Measurements from ENCODE around the gene LIMS2.

Gene LIMS2

GRCh38 chr2:127631541-127631996 lies 43.8 kb downstream of the LIMS2 start:
- Histone ChIP-seq H2AFZ (ENCODE audit: insufficient read depth, low read length, poor library complexity) (no peak overlapping the region), H3K4me1 (ENCODE audit: control insufficient read depth in 1 of 2, insufficient read depth in 2 of 2, low read length in 2 of 2) (peaks cover 0 to 3% of the 10 kb centered on the region in 2 experiments), H3K4me3 (ENCODE audit: low read depth, low read length) (no peak overlapping the region), H3K18ac (ENCODE audit: low read length) (no peak overlapping the region), H3K79me1 (ENCODE audit: low read length) (peaks cover 3% of the 10 kb centered on the region), H2BK12ac (ENCODE audit: low read length) (no peak overlapping the region), H3K4me2 (ENCODE audit: low read length) (no peak overlapping the region), H4K8ac (ENCODE audit: low read depth, low read length) (no peak overlapping the region), H3K36me3 (ENCODE audit: control insufficient read depth in 1 of 2, insufficient read depth in 2 of 2, low read length in 2 of 2) (no peaks in the 10 kb centered on the region), H2BK120ac (ENCODE audit: insufficient read depth, low read length, poor library complexity) (no peak overlapping the region), H3K27me3 (ENCODE audit: insufficient read depth, low read length) (no peaks in the 10 kb centered on the region), H3K4ac (ENCODE audit: low read depth, low read length) (no peak overlapping the region), H4K12ac (ENCODE audit: low read depth, low read length) (no peak overlapping the region), H3K27ac (ENCODE audit: low read depth, low read length) (no peak overlapping the region), H2AK5ac (ENCODE audit: low read length) (no peak overlapping the region), H3K79me2 (ENCODE audit: control insufficient read depth, insufficient read depth, low read length, poor library complexity) (no peaks in the 10 kb centered on the region), H3K9ac (ENCODE audit: low read length) (no peak overlapping the region), H3K9me3 (ENCODE audit: insufficient read depth, low read depth, low read length) (peaks cover 5% of the 10 kb centered on the region), H3K23ac (ENCODE audit: low read length) (no peak overlapping the region), H3K14ac (ENCODE audit: low read length) (no peak overlapping the region), H2BK5ac (ENCODE audit: low read depth, low read length, poor library complexity) (no peak overlapping the region), H4K91ac (ENCODE audit: low read depth, low read length) (no peak overlapping the region)
- WGBS (ENCODE audit: extremely low coverage, insufficient coverage, insufficient read length) = no CpG with 5 or more reads among the region's 16 CpGs
- DNase-seq = peak; percentile 76 to 79

- DNase-seq = peak in 1 of 2 donors; percentile 18
- H3K18ac ChIP-seq (ENCODE audit: low read length) = no peak overlapping the region
- no peak overlapping the region for H4K12ac ChIP-seq (ENCODE audit: low read depth, low read length)
- H3K79me1 ChIP-seq (ENCODE audit: low read length) = no peaks in the 10 kb centered on the region
- no peak overlapping the region for H3K27ac ChIP-seq (ENCODE audit: low read depth, low read length)
- no peak overlapping the region for H2BK5ac ChIP-seq (ENCODE audit: low read depth, low read length, poor library complexity)
- no peak overlapping the region for H4K91ac ChIP-seq (ENCODE audit: low read depth, low read length)
- H3K4me3 ChIP-seq (ENCODE audit: low read depth, low read length) = no peak overlapping the region
- H3K9me3 ChIP-seq (ENCODE audit: insufficient read depth, low read depth, low read length) = peaks cover 5% of the 10 kb centered on the region
- H3K4me2 ChIP-seq (ENCODE audit: low read length) = no peak overlapping the region
- no peaks in the 10 kb centered on the region for H3K4me1 ChIP-seq (ENCODE audit: control insufficient read depth in 1 of 2, insufficient read depth in 2 of 2, low read length in 2 of 2)
- H3K14ac ChIP-seq (ENCODE audit: low read length) = no peak overlapping the region
- H2AK5ac ChIP-seq (ENCODE audit: low read length) = no peak overlapping the region
- H3K23ac ChIP-seq (ENCODE audit: low read length) = no peak overlapping the region
- no peak overlapping the region for H2BK12ac ChIP-seq (ENCODE audit: low read length)
- no peaks in the 10 kb centered on the region for H3K27me3 ChIP-seq (ENCODE audit: insufficient read depth, low read length)
- no peak overlapping the region for H3K4ac ChIP-seq (ENCODE audit: low read depth, low read length)
- H3K36me3 ChIP-seq (ENCODE audit: control insufficient read depth in 1 of 2, insufficient read depth in 2 of 2, low read length in 2 of 2) = no peaks in the 10 kb centered on the region
- no CpG with 5 or more reads among the region's 25 CpGs for WGBS (ENCODE audit: extremely low coverage, insufficient coverage, insufficient read length)
- no peak overlapping the region for H3K9ac ChIP-seq (ENCODE audit: low read length)
- H2BK120ac ChIP-seq (ENCODE audit: insufficient read depth, low read length, poor library complexity) = no peak overlapping the region
- no peak overlapping the region for H2AFZ ChIP-seq (ENCODE audit: insufficient read depth, low read length, poor library complexity)
- H3K79me2 ChIP-seq (ENCODE audit: control insufficient read depth, insufficient read depth, low read length, poor library complexity) = no peaks in the 10 kb centered on the region
- H4K8ac ChIP-seq (ENCODE audit: low read depth, low read length) = no peak overlapping the region
Measured at GRCh38 chr2:127630864-127631540, 44.3 kb downstream of the LIMS2 start.

- no peak for DNase-seq
- H4K12ac ChIP-seq (ENCODE audit: low read depth, low read length) = no peak overlapping the region
- H3K4me2 ChIP-seq (ENCODE audit: low read length) = no peak overlapping the region
- WGBS (ENCODE audit: extremely low coverage, insufficient coverage, insufficient read length) = no CpG with 5 or more reads among the region's 10 CpGs
- H3K14ac ChIP-seq (ENCODE audit: low read length) = no peak overlapping the region
- no peak overlapping the region for H3K9ac ChIP-seq (ENCODE audit: low read length)
- no peak overlapping the region for H4K8ac ChIP-seq (ENCODE audit: low read depth, low read length)
- H2AFZ ChIP-seq (ENCODE audit: insufficient read depth, low read length, poor library complexity) = no peak overlapping the region
- H3K27me3 ChIP-seq (ENCODE audit: insufficient read depth, low read length) = no peaks in the 10 kb centered on the region
- peak overlapping the region; percentile 18 for H3K4me3 ChIP-seq (ENCODE audit: low read depth, low read length)
- no peak overlapping the region for H3K27ac ChIP-seq (ENCODE audit: low read depth, low read length)
- H3K79me2 ChIP-seq (ENCODE audit: control insufficient read depth, insufficient read depth, low read length, poor library complexity) = no peaks in the 10 kb centered on the region
- no peak overlapping the region for H3K18ac ChIP-seq (ENCODE audit: low read length)
- H4K91ac ChIP-seq (ENCODE audit: low read depth, low read length) = no peak overlapping the region
- no peak overlapping the region for H2BK12ac ChIP-seq (ENCODE audit: low read length)
- H2AK5ac ChIP-seq (ENCODE audit: low read length) = no peak overlapping the region
- H3K9me3 ChIP-seq (ENCODE audit: insufficient read depth, low read depth, low read length) = peaks cover 5% of the 10 kb centered on the region
- H3K4me1 ChIP-seq (ENCODE audit: control insufficient read depth in 1 of 2, insufficient read depth in 2 of 2, low read length in 2 of 2) = no peaks in the 10 kb centered on the region
- H3K36me3 ChIP-seq (ENCODE audit: control insufficient read depth in 1 of 2, insufficient read depth in 2 of 2, low read length in 2 of 2) = no peaks in the 10 kb centered on the region
- no peak overlapping the region for H2BK5ac ChIP-seq (ENCODE audit: low read depth, low read length, poor library complexity)
- H3K4ac ChIP-seq (ENCODE audit: low read depth, low read length) = no peak overlapping the region
- H3K23ac ChIP-seq (ENCODE audit: low read length) = no peak overlapping the region
- H3K79me1 ChIP-seq (ENCODE audit: low read length) = no peaks in the 10 kb centered on the region
- H2BK120ac ChIP-seq (ENCODE audit: insufficient read depth, low read length, poor library complexity) = no peak overlapping the region
Measured at GRCh38 chr2:127630096-127630863, 45.0 kb downstream of the LIMS2 start.

- Histone ChIP-seq H3K36me3 (ENCODE audit: control insufficient read depth in 1 of 2, insufficient read depth in 2 of 2, low read length in 2 of 2) (no peaks in the 10 kb centered on the region), H3K27me3 (ENCODE audit: insufficient read depth, low read length) (no peaks in the 10 kb centered on the region), H2AFZ (ENCODE audit: insufficient read depth, low read length, poor library complexity) (no peak overlapping the region), H4K8ac (ENCODE audit: low read depth, low read length) (no peak overlapping the region), H2AK5ac (ENCODE audit: low read length) (no peak overlapping the region), H3K4me3 (ENCODE audit: low read depth, low read length) (no peak overlapping the region), H4K12ac (ENCODE audit: low read depth, low read length) (no peak overlapping the region), H3K27ac (ENCODE audit: low read depth, low read length) (no peak overlapping the region), H3K9me3 (ENCODE audit: insufficient read depth, low read depth, low read length) (peaks cover 6% of the 10 kb centered on the region), H2BK120ac (ENCODE audit: insufficient read depth, low read length, poor library complexity) (no peak overlapping the region), H3K14ac (ENCODE audit: low read length) (no peak overlapping the region), H3K79me1 (ENCODE audit: low read length) (no peaks in the 10 kb centered on the region), H3K4me2 (ENCODE audit: low read length) (no peak overlapping the region), H2BK12ac (ENCODE audit: low read length) (no peak overlapping the region), H3K23ac (ENCODE audit: low read length) (no peak overlapping the region), H3K4me1 (ENCODE audit: control insufficient read depth in 1 of 2, insufficient read depth in 2 of 2, low read length in 2 of 2) (no peaks in the 10 kb centered on the region), H3K79me2 (ENCODE audit: control insufficient read depth, insufficient read depth, low read length, poor library complexity) (no peaks in the 10 kb centered on the region), H3K18ac (ENCODE audit: low read length) (no peak overlapping the region), H3K9ac (ENCODE audit: low read length) (no peak overlapping the region), H2BK5ac (ENCODE audit: low read depth, low read length, poor library complexity) (no peak overlapping the region), H3K4ac (ENCODE audit: low read depth, low read length) (no peak overlapping the region), H4K91ac (ENCODE audit: low read depth, low read length) (no peak overlapping the region)
- no CpG with 5 or more reads among the region's 9 CpGs for WGBS (ENCODE audit: extremely low coverage, insufficient coverage, insufficient read length)
- DNase-seq = no peak
Measured at GRCh38 chr2:127629637-127630036, 45.7 kb downstream of the LIMS2 start.

Measured in trophoblast cell (in vitro differentiated cells and primary cell).